HepG2 (cell line): ENCODE results near the gene ACBD6. TPM values are rescaled to one million over a fixed set of nuclear protein-coding genes. Genes with fewer than 3 reads are reported as not detected.
A peak's percentile ranks its signal among the peaks of the same experiment; 100 is the strongest.

Experiments
- ATAC-seq: fragments of 200-7000 bp; cut with Tn5 transposase; 3 replicates; pipeline ENCODE4 v1.9.1; 2020; ENCODE audit warnings: mild to moderate bottlenecking, moderate library complexity
- BruUV-seq: library from RNA; stranded (reverse); fragments of 400-500 nt; replicated peaks from 2 replicates; lab custom pipeline; 2021; lab: Mats Ljungman, UMichigan
- CTCF ChIA-PET: fragments of 300-600 bp; formaldehyde crosslinking; extraction: SDS; loops from one replicate; lab custom pipeline; 2021; ENCODE audit warnings: low total read pairs, inconsistent platforms, low intra/inter-chr PET ratio; lab: Yijun Ruan, JAX
- POLR2A ChIA-PET: fragments of 350-600 bp; sonication (Branson Sonifier 250); formaldehyde crosslinking; loops from one replicate; lab custom pipeline; 2020; ENCODE audit warnings: antibody characterized with exemption, inconsistent platforms; lab: Yijun Ruan, JAX
- DNase-seq: peaks from one replicate; pipeline ENCODE4 v3.0.0-alpha.2; 2015; ENCODE audit warnings: low spot score
- FAIRE-seq: peaks from 3 replicates; lab custom pipeline; 2011; peaks lifted over from hg19 to GRCh38; lab: Jason Lieb, UNC
- H2AFZ ChIP-seq: one replicate; pipeline ENCODE4 v1.6.1; 2011; ENCODE audit warnings: low read length, inconsistent platforms
- H3K27ac ChIP-seq: fragments of 300-600 bp; 3 replicates; pipeline ENCODE4 v1.8.0; 2011; ENCODE audit warnings: mixed run types, mild to moderate bottlenecking, mixed read lengths, low read length, inconsistent platforms; ENCODE audit not compliant: insufficient read depth; ENCODE audit errors: extremely low read length
- H3K27me3 ChIP-seq, 2 experiments: fragments of 200-600 bp in 1 of 2; 2 replicates in 1 of 2; 3 replicates in 1 of 2; pipeline versions ENCODE4 v1.6.0 to v1.8.0; 2011; ENCODE audit warnings: low read length in 2 of 2, mild to moderate bottlenecking in 2 of 2, moderate library complexity in 2 of 2, inconsistent platforms in 1 of 2; ENCODE audit not compliant: insufficient read depth in 2 of 2, control insufficient read depth in 1 of 2
- H3K36me3 ChIP-seq, 2 experiments: fragments of 200-600 bp in 1 of 2; replicated peaks in 1 of 2; 2 replicates in 1 of 2; 3 replicates in 1 of 2; pipeline versions ENCODE4 v1.5.1 to v1.8.0; 2011; ENCODE audit warnings: low read length in 2 of 2, inconsistent platforms in 1 of 2; ENCODE audit not compliant: insufficient read depth in 2 of 2, control insufficient read depth in 1 of 2
- H3K4me1 ChIP-seq: 2 replicates; pipeline ENCODE4 v1.5.1; 2012; ENCODE audit warnings: low read length, inconsistent platforms; ENCODE audit not compliant: insufficient read depth
- H3K4me2 ChIP-seq: 2 replicates; pipeline ENCODE4 v1.6.0; 2011; ENCODE audit warnings: low read depth, low read length, inconsistent platforms
- H3K4me3 ChIP-seq, 3 experiments: fragments of 200-600 bp in 1 of 3; sonication (generic), shearing (Covaris generic) in 1 of 3; replicated peaks in 1 of 3; 2 replicates each; pipeline ENCODE4 v1.5.1; 2011 to 2016; ENCODE audit warnings: low read length in 3 of 3, inconsistent platforms in 2 of 3, low read depth in 2 of 3, mild to moderate bottlenecking in 2 of 3, control low read depth in 1 of 3, mixed read lengths in 1 of 3; ENCODE audit not compliant: insufficient read depth in 1 of 3
- H3K79me2 ChIP-seq: one replicate; pipeline ENCODE4 v1.6.1; 2011; ENCODE audit warnings: low read length, inconsistent platforms; ENCODE audit not compliant: insufficient read depth
- H3K9ac ChIP-seq: 2 replicates; pipeline ENCODE4 v1.6.0; 2011; ENCODE audit warnings: mild to moderate bottlenecking, low read depth, low read length, inconsistent platforms; ENCODE audit not compliant: insufficient read depth
- H3K9me3 ChIP-seq: 2 replicates; pipeline ENCODE4 v1.5.1; 2012; ENCODE audit warnings: mild to moderate bottlenecking, low read length
- H4K20me1 ChIP-seq: 2 replicates; pipeline ENCODE4 v1.6.0; 2011; ENCODE audit warnings: inconsistent platforms, mild to moderate bottlenecking, low read length, moderate library complexity; ENCODE audit not compliant: insufficient read depth
- HDAC2 ChIP-seq: sonication (generic); formaldehyde crosslinking; IDR thresholded peaks from 2 replicates; pipeline ENCODE4 v1.4.0; 2020; ENCODE audit warnings: missing genetic modification reagents
- HMGA1 ChIP-seq: sonication (generic); formaldehyde crosslinking; conservative IDR thresholded peaks from 2 replicates; pipeline ENCODE4 v1.4.0; 2020; ENCODE audit warnings: missing genetic modification reagents
- HNF1B ChIP-seq: sonication (generic); formaldehyde crosslinking; IDR thresholded peaks from 2 replicates; pipeline ENCODE4 v1.5.1; 2020; ENCODE audit warnings: mild to moderate bottlenecking, moderate library complexity, missing genetic modification reagents
- HNF4A ChIP-seq: sonication (generic); formaldehyde crosslinking; IDR thresholded peaks from 2 replicates; pipeline ENCODE4 v1.4.0; 2020; ENCODE audit warnings: missing genetic modification reagents
- LCORL ChIP-seq, 2 experiments: fragments of 450-650 bp in 1 of 2; sonication (generic) in 1 of 2; formaldehyde crosslinking in 1 of 2; IDR thresholded peaks; 2 replicates each; pipeline versions ENCODE4 v1.5.0 to v1.6.1; 2017 to 2020; ENCODE audit warnings: antibody characterized with exemption in 1 of 2, missing genetic modification reagents in 1 of 2
- NFE2L1 ChIP-seq: sonication (generic); formaldehyde crosslinking; IDR thresholded peaks from 2 replicates; pipeline ENCODE4 v1.4.0; 2020; ENCODE audit warnings: missing genetic modification reagents, mild to moderate bottlenecking, borderline replicate concordance
- PAF1 ChIP-seq: IDR thresholded peaks from 2 replicates; pipeline ENCODE4 v1.6.1; 2016; ENCODE audit warnings: missing genetic modification reagents, missing compliant biosample characterization
- PPARG ChIP-seq: conservative IDR thresholded peaks from 2 replicates; pipeline ENCODE4 v1.6.1; 2016; ENCODE audit warnings: missing biosample characterization, missing genetic modification reagents
- RNF219 ChIP-seq: sonication (generic); formaldehyde crosslinking; IDR thresholded peaks from 2 replicates; pipeline ENCODE4 v1.5.0; 2020; ENCODE audit warnings: mild to moderate bottlenecking, missing genetic modification reagents
- SOX5 ChIP-seq: IDR thresholded peaks from 2 replicates; pipeline ENCODE4 v1.6.1; 2016; ENCODE audit warnings: borderline replicate concordance
- TCF7 ChIP-seq: sonication (generic); IDR thresholded peaks from 2 replicates; pipeline ENCODE4 v1.6.1; 2016; ENCODE audit warnings: antibody characterized with exemption, low read depth
- TMF1 ChIP-seq: sonication (generic); formaldehyde crosslinking; IDR thresholded peaks from 2 replicates; pipeline ENCODE4 v1.8.1; 2022; ENCODE audit warnings: low read depth, missing genetic modification reagents
- XRCC5 ChIP-seq: fragments of 200-400 bp; formaldehyde crosslinking; optimal IDR thresholded peaks from 2 replicates; pipeline ENCODE3; 2017; ENCODE audit warnings: mild to moderate bottlenecking, low read length
- ZBTB21 ChIP-seq: sonication (generic); formaldehyde crosslinking; IDR thresholded peaks from 2 replicates; pipeline ENCODE4 v1.4.0; 2020; ENCODE audit warnings: missing genetic modification reagents
- ZNF121 ChIP-seq: sonication (generic); formaldehyde crosslinking; IDR thresholded peaks from 2 replicates; pipeline ENCODE4 v1.5.0; 2020; ENCODE audit warnings: mild to moderate bottlenecking, missing genetic modification reagents
- ZNF562 ChIP-seq: sonication (generic); formaldehyde crosslinking; IDR thresholded peaks from 2 replicates; pipeline ENCODE4 v1.8.0; 2022; ENCODE audit warnings: missing genetic modification reagents, borderline replicate concordance
- ZNF747 ChIP-seq: sonication (generic); formaldehyde crosslinking; IDR thresholded peaks from 2 replicates; pipeline ENCODE4 v1.8.1; 2023; ENCODE audit warnings: missing genetic modification reagents, mild to moderate bottlenecking, borderline replicate concordance
- WGBS: methylation state at CpG from one replicate; pipeline ENCODE4 v1.1.6; 2017; ENCODE audit warnings: low lambda C conversion rate; 5-methylcytosine and 5-hydroxymethylcytosine counted together
- in situ Hi-C: cut with HindIII; loops from 2 replicates; pipeline ENCODE4 v1.10.0; 2017; ENCODE audit warnings: low pct_unique_long_range_greater_than_20kb; ENCODE audit not compliant: extremely low pct_ligation_motif_present
- intact Hi-C: fragments of 100-400 bp; cut with micrococcal nuclease; formaldehyde crosslinking; loops from one replicate; pipeline ENCODE4 v1.10.0; 2022; ENCODE audit not compliant: unreplicated experiment
- polyA plus RNA-seq, 8 experiments: library from polyadenylated mRNA; depleted of rRNA in 3 of 8; stranded (reverse) in 7 of 8; unstranded in 1 of 8; fragments of >200 nt; fragmentation: Illumina TruSeq in 4 of 8; extraction: Trizol in 4 of 8; gene quantifications; 2 replicates each; pipeline versions ENCODE4 v1.2.1 to v1.2.3, GENCODE V29; 2011 to 2016; ENCODE audit warnings: low read depth in 4 of 8, missing spikeins in 1 of 8, mixed read lengths in 1 of 8; ENCODE audit not compliant: insufficient read depth in 1 of 8
- total RNA-seq, 5 experiments: library from RNA; depleted of rRNA; stranded (reverse); fragments of >200 nt; fragmentation: Illumina TruSeq; extraction: Trizol; gene quantifications; 2 replicates each; pipeline ENCODE4 v1.2.3, GENCODE V29; 2016; ENCODE audit warnings: low read depth in 1 of 5

The ACBD6 gene
- total and polyA plus RNA-seq, 2 of the 13 experiments (the other 11 are each of a cell fraction or from before 2014, with no cell fraction given), result 33.5 to 47.2 TPM

- Histone ChIP-seq H3K79me2 (no peaks in the 10 kb centered on the region), H3K4me1 (peaks cover 22% of the 10 kb centered on the region), H3K9ac (no peak overlapping the region), H3K4me3 (no peak overlapping the region), H3K4me2 (no peak overlapping the region), H4K20me1 (no peaks in the 10 kb centered on the region), H3K36me3 (peaks cover 0 to 1% of the 10 kb centered on the region in 2 experiments; a peak in 1 of 5 replicates), H2AFZ (no peak overlapping the region), H3K27me3 (no peaks in the 10 kb centered on the region), H3K9me3 (peaks cover 7% of the 10 kb centered on the region), H3K27ac (no peak overlapping the region)
- DNase-seq (no peak), FAIRE-seq (no peak), ATAC-seq (no peak)
- 97% methylated on average over 2 of the region's 2 CpGs for WGBS
- POLR2A ChIA-PET, result no interaction called here
- in situ Hi-C loops (no loop called here), intact Hi-C loops (no loop called here)
- TF ChIP-seq ZNF562 (no peak), ZNF121 (CRISPR knock-in tag) (peak; percentile 65; the same call in 1 of the 2 replicates)
- CTCF ChIA-PET, result no interaction called here
- no TSS peak for BruUV-seq
Observed at GRCh38 chr1:180294711-180295110, 207.7 kb downstream of the ACBD6 start.

- Histone ChIP-seq H3K4me2 (peak overlapping the region; percentile 23; the same call in 1 of the 2 replicates), H3K79me2 (no peaks in the 10 kb centered on the region), H3K27me3 (no peaks in the 10 kb centered on the region), H4K20me1 (no peaks in the 10 kb centered on the region), H3K9ac (no peak overlapping the region), H3K4me3 (no peak overlapping the region), H2AFZ (no peak overlapping the region), H3K9me3 (peaks cover 7% of the 10 kb centered on the region), H3K4me1 (peaks cover 22% of the 10 kb centered on the region), H3K36me3 (peaks cover 3 to 18% of the 10 kb centered on the region in 2 experiments), H3K27ac (peak overlapping the region; percentile 45)
- ATAC-seq (peak; percentile 60), FAIRE-seq (peak; percentile 30), DNase-seq (peak; percentile 55)
- ChIA-PET POLR2A (no interaction called here), CTCF (no interaction called here)
- no TSS peak for BruUV-seq
- intact Hi-C loops (loop anchor here (1.0 kb wide), 1 partner anchor 21 kb away; no protein-coding TSS in a partner anchor), in situ Hi-C loops (no loop called here)
- WGBS, result 8% methylated on average over 1 of the region's 1 CpG
- TF ChIP-seq LCORL (IDR thresholded peaks at IDR 0.05), result no peak
- TF ChIP-seq LCORL (CRISPR knock-in tag; IDR thresholded peaks at IDR 0.05), result peak; percentile 44; the same call in 1 of the 2 replicates
- no peak for TF ChIP-seq HDAC2 (CRISPR knock-in tag)
- TF ChIP-seq NFE2L1 (CRISPR knock-in tag), result no peak
- peak; percentile 60; the same call in 1 of the 2 replicates for TF ChIP-seq PPARG (CRISPR knock-in tag)
- TF ChIP-seq SOX5, result peak; percentile 47; the same call in 1 of the 2 replicates
- TF ChIP-seq PAF1, result no peak
- no peak for TF ChIP-seq XRCC5
- TF ChIP-seq HMGA1, result no peak
- TF ChIP-seq ZBTB21, result no peak
- TF ChIP-seq RNF219, result no peak
- TF ChIP-seq TMF1 (CRISPR knock-in tag), result no peak
- TF ChIP-seq HNF4A (CRISPR knock-in tag), result no peak; the same call in 1 of the 2 replicates
- TF ChIP-seq TCF7, result no peak
- TF ChIP-seq ZNF747 (CRISPR knock-in tag), result no peak
- TF ChIP-seq HNF1B, result no peak
Observed at GRCh38 chr1:180291004-180291403, 211.4 kb downstream of the ACBD6 start.
